Measurements from ENCODE around the gene WDR11. TPM values are rescaled to one million over a fixed set of nuclear protein-coding genes. Genes with fewer than 3 reads are reported as not detected.

WDR11 gene
- total RNA-seq, 1 donor from 2014 or later, result 71.5 TPM

- intact Hi-C loops (cut with micrococcal nuclease), result loop anchor here (1.0 to 2.0 kb wide), 5 partner anchors 92 to 957 kb away; partner anchors contain the start of gene WDR11
Measured at GRCh38 chr10:120942806-120943413, 91.7 kb downstream of the WDR11 start.

- intact Hi-C loops (cut with micrococcal nuclease), result loop anchor here (1.0 to 2.0 kb wide), 5 partner anchors 93 to 957 kb away; partner anchors contain the start of gene WDR11
Measured at GRCh38 chr10:120943542-120943941, 92.4 kb downstream of the WDR11 start.

GRCh38 chr10:120944586-120945125 is 93.5 kb downstream of the WDR11 start:
- intact Hi-C loops (cut with micrococcal nuclease), result loop anchor here (5.0 kb wide), 1 partner anchor 1758 kb away; no protein-coding TSS in a partner anchor

GRCh38 chr10:120945182-120945581 is 94.0 kb downstream of the WDR11 start:
- intact Hi-C loops (cut with micrococcal nuclease), result loop anchor here (5.0 kb wide), 1 partner anchor 1757 kb away; no protein-coding TSS in a partner anchor

GRCh38 chr10:120945801-120946302 is 94.7 kb downstream of the WDR11 start:
- intact Hi-C loops (cut with micrococcal nuclease), result loop anchor here (5.0 kb wide), 1 partner anchor 1756 kb away; no protein-coding TSS in a partner anchor

GRCh38 chr10:120946497-120946896 is 95.3 kb downstream of the WDR11 start:
- intact Hi-C loops (cut with micrococcal nuclease), result loop anchor here (5.0 kb wide), 1 partner anchor 1756 kb away; no protein-coding TSS in a partner anchor

GRCh38 chr10:120948889-120949608 is 97.9 kb downstream of the WDR11 start:
- intact Hi-C loops (cut with micrococcal nuclease), result loop anchor here (1.0 to 5.0 kb wide), 2 partner anchors 938 to 1753 kb away; no protein-coding TSS in a partner anchor

GRCh38 chr10:120949609-120950031 is 98.5 kb downstream of the WDR11 start:
- intact Hi-C loops (cut with micrococcal nuclease), result loop anchor here (1.0 to 5.0 kb wide), 2 partner anchors 938 to 1753 kb away; no protein-coding TSS in a partner anchor

- intact Hi-C loops (cut with micrococcal nuclease), result no loop called here
Measured at GRCh38 chr10:120950051-120950561, 98.9 kb downstream of the WDR11 start.

- intact Hi-C loops (cut with micrococcal nuclease), result no loop called here
Measured at GRCh38 chr10:120951288-120951687, 100.1 kb downstream of the WDR11 start.

GRCh38 chr10:120953897-120954296 is 102.7 kb downstream of the WDR11 start:
- intact Hi-C loops (cut with micrococcal nuclease), result no loop called here
